NCI-H226 (cell line): ENCODE results near the gene LRBA.
"Not testable (repeated sequence)": the region's sequence is repeated elsewhere in the genome, so short reads cannot be mapped to it uniquely, and the experiment has no call there.

Experiments used
- DNase-seq: peaks from one replicate; pipeline ENCODE4 v3.0.0-alpha.2; 2015

Gene LRBA, protein sequence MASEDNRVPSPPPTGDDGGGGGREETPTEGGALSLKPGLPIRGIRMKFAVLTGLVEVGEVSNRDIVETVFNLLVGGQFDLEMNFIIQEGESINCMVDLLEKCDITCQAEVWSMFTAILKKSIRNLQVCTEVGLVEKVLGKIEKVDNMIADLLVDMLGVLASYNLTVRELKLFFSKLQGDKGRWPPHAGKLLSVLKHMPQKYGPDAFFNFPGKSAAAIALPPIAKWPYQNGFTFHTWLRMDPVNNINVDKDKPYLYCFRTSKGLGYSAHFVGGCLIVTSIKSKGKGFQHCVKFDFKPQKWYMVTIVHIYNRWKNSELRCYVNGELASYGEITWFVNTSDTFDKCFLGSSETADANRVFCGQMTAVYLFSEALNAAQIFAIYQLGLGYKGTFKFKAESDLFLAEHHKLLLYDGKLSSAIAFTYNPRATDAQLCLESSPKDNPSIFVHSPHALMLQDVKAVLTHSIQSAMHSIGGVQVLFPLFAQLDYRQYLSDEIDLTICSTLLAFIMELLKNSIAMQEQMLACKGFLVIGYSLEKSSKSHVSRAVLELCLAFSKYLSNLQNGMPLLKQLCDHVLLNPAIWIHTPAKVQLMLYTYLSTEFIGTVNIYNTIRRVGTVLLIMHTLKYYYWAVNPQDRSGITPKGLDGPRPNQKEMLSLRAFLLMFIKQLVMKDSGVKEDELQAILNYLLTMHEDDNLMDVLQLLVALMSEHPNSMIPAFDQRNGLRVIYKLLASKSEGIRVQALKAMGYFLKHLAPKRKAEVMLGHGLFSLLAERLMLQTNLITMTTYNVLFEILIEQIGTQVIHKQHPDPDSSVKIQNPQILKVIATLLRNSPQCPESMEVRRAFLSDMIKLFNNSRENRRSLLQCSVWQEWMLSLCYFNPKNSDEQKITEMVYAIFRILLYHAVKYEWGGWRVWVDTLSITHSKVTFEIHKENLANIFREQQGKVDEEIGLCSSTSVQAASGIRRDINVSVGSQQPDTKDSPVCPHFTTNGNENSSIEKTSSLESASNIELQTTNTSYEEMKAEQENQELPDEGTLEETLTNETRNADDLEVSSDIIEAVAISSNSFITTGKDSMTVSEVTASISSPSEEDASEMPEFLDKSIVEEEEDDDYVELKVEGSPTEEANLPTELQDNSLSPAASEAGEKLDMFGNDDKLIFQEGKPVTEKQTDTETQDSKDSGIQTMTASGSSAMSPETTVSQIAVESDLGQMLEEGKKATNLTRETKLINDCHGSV (N-terminal part only)

DNA sequence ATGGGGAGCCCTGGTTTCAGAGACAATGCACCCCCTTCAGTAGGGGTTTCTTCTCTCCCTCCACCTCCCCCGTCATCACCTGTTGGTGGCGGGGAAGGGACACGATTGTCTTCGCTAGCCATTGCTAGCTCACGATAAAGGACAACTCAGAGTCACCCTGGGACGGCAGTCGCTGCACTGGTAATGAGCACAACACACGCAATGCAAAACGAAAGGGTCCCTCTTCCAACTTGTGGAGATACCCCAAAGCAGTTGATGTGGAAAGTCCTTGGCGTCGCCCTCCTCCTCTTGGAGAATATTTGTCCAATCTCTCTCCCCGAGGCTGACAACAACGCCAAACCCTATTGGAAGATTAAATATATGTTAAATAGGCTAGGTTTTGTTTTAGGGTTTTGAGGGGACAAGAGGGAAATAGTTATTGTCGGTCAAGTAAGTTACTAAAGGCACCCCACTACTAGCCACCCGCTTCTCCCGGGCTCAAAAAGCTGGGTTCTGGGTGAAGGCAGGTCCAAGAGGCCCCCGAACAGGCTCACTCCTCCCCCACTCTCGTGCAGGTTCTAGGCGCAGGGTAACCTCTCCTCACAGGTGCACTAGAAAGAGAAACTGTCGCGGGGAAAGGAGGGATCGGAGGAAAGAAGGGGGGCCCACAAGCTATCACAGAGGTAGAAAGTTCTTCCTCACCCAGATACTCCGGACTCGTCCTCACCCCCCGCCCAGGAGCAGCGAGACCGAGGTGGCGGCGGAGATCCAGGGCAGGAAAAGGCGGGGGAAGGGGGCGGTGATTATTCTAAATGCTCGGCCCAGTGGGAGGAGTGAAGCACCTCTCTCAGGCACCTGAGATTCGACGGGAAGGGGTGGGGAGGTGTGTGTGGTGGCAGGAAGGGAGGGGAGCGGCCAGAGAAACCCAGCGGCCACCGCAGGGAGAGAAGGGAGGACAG, at the start of gene LRBA:
Gene LRBA (minus strand): TSS at position 764 of the 938 bp plus-strand sequence. CDS start 642 bp downstream, at position 122.
- DNase-seq: peak; percentile 67

DNA sequence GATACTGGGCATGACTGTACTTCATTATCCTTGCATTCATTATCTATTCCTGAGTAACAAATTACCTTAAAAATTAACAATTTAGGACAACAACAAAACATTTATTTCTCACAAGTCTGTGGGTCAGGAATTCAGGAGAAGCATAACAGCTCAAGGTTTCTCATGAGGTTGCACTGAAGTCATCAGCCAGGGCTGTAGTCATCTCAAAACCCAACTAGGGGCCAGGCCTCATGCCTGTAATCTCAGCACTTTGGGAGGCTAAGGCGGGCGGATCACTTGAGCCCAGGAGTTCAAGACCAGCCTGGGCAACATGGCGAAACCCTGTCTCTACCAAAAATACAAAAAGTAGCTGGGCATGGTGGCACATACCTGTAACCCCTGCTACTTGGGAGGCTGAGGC, 48.1 kb upstream of the LRBA start:
- not testable (repeated sequence) for DNase-seq

DNA sequence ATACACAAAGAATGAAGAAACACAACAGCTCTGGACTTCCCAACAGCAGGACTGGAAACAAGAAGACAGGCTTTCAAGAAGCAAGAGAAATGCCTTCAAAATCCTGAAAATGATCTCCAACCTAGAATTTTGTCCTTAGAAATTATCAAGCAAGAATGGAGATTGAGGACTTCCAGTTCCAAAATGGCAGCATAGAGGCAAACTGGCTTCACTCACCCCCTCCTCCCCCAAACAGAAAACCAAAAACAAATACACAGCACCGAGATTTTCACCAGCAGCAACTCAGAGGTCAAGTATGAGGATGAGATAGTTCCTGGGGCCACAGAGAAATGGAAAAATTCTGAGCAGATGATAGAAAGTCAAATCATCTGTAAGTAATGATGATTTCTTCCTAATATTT, 40.5 kb upstream of the LRBA start:
- no peak for DNase-seq

DNA sequence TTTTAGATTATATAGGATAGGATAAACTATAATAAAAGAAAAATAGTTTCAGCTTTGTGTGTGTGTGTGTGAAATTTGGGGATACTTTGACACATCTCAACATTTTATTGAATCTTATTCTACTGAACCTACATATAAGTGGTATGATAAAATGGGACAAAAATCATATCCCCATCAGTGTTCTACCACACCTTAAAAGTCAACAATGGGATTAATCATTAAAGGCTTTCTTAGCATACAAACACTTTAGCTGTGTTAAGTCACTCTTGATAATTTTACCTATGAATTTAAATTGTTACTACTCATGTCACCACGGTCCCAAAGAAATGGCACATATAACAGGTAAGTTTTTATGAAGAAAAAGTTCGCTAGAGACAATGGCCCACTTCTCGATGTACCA, 37.7 kb upstream of the LRBA start:
- DNase-seq: no peak

DNA sequence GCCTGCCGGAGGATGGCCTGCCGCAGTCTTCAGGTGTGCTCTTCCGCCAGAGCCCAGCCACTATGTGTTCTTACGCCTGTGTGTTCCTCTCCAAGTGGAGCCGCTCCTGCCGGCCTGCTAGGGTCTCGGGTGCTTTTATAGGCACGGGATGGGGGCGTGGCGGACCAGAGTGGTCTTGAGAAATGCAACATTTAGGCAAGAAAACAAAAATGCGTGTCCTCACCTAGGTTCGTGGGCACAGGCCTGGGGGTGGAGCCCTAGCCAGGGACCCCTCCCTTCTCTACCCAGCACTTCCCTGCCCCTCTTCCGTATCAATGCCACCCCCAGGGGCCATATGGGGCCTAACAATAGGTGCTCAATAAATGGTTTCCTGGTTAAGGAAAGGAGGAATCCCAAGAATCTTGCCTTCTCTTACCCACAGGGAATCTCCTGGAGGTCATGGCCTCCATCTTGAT, 34.4 kb upstream of the LRBA start:
- no peak for DNase-seq

DNA sequence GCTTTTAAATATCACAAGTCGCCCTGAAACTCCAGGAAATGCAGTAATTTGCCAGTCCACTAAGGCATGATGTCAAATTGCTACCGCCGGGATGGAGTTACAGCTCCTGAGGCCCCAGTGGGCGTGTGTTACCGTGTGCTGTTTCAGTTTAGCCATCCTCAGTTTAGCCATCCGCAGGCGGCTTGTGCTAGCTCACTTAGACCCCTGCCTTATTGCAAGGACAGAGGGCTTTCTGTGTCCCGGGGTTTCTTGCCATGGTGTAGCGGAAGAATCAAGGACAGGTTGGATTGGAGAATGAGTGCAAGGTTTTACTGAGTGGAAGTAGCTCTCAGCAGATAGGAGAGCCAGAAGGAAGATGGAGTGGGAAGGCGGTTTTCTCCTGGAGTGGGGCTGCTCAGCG, 33.8 kb upstream of the LRBA start:
- DNase-seq: no peak

DNA sequence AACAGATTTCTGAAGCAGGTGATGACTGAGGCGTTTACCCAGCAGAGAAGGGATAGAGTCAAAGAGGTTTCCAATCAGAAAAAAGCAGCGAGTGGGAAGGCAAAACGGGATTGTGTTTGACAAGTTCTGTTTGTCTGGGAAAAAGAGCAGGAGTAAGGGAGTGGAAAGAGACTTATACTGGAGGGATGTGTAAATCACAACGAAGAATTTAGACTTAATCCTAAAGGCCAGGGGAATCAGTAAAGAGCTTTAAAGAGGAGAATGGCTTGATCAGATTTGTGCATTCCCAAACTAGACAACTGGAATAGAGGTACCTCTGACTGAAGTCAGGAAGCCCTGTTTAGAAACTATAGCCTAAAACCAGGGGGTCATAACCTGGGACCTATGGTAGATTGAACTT, 31.5 kb upstream of the LRBA start:
- no peak for DNase-seq

DNA sequence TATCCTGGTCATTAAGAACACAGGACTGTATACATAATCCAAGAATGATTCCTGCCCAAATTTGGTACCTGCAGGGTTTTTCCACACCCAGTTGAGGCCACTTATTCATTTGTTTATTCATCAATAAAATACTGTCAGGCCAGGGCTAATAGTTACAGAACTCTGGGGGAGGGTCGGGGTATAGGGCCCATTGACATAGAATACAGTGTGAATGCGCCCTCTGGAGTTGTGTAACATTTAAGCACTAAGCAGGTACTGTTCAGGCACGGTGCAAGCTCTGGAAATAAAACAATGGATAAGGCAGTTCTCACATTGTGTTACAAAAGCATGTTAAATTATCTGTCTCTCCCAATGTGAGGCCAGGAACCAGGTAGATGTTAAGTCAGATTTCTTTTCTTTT, 30.8 kb upstream of the LRBA start:
- DNase-seq: no peak

DNA sequence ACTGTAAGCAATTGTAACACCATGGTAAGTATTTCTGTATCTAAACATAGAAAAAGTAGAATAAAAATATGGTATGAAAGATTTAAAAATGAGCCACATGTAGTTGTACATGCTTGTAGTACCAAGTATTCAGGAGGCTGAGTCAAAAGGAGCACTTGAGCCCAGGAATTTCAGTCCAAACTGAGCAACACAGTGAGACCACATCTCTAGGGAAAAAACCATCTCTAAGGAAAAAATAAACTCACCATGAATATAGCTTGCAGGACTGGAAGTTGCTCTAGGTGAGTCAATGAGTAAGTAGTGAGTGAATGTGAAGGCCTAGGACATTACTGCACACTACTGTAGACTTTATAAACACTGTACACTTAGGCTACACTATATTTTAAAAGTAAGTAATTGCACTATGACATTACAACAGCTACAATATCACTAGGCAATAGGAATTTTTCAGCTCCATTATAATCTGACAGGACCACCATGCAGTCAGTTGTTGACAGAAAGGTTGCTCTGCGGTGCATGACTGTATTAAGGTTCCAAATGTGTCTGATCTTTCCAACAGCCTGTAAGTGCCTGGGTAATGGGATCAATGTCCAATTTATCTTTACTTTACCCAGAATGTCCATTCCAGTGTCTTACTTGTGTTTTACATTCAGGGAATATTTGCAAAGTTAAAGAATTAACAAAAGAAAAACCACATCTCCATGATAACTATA, 28.9 kb upstream of the LRBA start:
- DNase-seq: no peak

DNA sequence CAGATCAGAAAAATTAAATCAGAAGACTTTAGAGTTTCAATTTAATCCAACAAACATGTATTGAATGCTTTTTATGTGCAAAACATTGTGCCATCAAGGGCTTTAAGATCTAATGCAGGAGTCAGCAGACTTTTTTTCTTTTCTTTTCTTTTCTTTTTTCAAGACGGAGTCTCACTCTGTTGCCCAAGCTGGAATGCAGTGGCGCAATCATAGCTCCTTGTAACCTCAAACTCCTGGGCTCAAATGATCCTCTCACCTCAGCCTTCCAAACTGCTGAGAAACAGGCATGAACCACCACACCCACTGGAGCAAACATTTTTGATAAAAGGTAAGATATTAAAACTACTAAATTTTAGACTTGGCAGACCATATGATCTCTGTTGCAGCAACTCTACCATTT, 24.6 kb upstream of the LRBA start:
- DNase-seq: peak; percentile 22

DNA sequence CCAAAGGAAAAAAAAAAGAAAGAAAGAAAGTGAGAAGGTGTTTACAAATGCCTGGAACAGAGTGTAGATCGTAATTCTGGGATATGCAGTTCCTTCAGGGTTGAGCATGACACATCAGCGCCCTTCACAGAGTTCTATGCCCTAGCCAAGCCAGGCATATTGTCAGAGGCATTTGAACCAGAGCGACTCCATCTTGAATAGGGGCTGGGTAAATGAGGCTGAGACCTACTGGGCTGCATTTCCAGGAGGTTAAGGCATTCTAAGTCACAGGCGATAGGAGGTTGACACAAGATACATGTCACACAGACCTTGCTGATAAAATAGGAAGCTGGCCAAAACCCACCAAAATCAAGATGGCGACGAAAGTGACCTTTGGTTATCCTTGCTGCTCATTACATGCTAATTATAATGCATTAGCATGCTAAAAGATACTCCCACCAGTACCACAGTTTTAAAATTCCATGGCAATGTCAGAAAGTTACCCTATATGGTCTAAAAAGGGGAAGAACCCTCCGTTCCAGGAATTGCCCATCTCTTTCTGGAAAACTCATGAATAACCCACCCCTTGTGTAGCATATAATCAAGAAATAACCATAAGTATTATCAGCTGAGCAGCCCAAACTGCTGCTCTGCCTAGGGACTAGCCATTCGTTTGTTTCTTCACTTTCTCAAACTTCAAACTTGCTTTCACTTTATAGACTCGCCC, 23.5 kb upstream of the LRBA start:
- DNase-seq: no peak

DNA sequence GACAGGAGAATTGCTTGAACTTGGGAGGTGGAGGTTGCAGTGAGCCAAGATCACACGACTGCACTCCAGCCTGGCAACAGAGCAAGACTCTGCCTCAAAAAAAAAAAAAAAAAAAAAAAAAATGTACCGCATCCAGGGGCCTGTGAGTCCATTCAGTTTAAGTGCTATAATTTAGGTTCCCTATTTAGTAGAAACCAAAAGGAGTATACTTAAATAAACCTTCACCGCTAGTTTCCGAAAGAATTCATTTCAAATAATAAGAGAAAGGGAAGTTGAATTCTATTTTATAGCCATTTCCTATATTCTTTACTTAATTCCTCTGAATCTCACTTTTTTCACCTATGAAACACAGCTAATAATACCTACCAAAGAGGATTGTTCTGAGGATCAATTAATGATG, 20.8 kb upstream of the LRBA start:
- DNase-seq: no peak

DNA sequence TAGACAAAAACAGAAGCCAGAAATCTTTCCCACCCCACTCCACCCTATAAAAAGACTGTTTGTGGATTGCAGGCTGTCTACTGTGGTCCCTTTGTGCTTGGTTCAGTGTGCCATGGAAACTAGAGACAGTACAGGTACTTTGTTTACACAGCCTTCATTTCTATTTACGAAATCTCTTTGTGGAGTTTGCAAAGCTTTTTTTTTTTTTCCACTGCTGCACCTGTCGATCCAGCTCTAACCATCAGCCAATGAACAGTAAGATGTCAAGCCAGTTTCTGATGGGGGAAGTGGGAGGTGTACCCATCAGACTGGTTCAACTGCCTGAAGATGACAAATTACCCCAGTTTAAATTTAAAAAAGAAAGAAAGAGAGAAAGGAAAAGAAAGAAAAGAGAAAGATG, 20.2 kb upstream of the LRBA start:
- DNase-seq: no peak

DNA sequence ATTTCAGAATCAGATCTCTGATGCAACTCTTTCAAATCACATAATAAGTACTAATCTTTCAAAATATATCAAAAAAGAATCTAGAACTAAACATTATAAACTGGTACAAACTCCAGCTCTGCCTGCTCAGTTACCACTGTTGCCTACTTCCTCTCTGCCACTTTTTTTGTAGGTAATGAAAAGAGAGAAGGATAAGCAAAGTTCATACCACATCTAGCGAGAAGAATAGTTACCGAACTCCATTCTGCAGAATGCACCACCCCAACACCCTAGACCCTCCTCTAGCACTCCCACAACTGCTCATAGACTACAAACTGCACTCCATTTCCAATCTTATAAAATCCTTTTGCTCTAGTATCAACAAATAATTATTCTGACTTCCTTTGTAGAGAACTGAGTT, 19.7 kb upstream of the LRBA start:
- no peak for DNase-seq

DNA sequence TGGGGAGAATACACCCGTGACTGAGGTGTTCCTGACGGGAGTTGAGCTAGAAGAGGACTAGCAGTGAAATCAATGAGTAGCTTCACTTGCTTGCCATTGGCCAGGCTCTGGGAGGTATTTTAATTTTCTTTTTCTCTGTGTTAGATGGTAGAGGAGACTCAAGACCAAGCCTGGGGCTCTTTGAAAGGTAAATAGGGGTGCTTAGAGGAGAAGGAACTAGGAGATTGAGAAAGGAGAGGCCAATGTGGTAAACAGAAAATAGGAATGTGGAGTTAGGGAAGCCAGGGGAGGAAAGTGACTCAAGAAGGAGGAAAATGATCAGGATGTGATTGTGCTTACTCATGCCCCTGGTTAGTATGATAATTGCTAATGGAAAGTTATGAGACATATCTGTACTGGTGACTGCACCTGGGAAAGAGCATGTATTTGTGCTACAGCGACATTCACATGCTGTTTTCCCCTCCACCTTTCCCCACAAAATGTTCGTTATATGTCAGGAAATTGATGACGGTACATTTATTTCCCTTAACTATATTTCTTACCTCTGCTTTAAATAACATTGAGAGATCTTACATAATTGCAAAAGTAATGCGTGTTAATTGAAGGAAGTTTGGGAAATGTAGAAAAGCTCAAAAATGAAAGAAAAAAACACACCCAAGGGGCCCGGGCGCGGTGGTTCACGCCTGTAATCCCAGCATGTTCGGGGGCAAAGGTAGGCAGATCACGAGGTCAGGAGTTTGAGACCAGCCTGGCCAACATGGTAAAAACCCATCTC, 16.9 kb upstream of the LRBA start:
- DNase-seq: peak; percentile 63

DNA sequence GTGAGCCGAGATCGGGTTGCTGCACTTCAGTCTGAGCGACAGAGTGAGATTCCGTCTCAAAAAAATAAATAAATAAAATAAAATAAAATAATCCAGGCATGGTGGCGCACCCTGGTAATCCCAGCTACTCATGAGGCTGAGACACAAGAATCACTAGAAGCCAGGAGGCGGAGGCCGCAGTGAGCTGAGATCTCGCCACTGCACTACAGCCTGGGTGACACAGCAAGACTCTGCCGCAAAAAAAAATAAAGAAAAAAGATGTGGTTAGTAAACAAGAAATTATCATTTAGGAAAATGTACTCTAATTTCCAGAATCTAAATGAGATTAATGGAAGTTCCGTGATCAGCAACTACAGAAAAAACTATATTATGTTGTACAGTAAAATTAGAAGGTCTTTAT, 14.5 kb upstream of the LRBA start:
- DNase-seq: no peak

DNA sequence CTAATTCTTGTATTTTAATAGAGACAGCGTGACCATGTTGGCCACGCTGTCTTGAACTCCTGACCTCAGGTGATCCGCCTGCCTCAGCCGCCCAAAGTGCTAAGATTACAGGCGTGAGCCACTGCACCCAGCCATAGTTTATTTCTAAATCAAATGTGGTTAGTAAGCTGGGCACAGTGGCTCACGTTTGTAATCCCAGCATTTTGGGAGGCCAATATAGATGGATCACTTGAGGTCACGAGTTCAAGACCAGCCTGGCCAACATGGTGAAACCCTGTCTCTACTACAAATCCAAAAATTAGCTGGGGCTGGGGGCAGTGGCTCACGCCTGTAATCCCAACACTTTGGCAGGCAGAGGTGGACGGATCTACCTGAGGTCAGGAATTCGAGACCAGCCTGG, 13.9 kb upstream of the LRBA start:
- not testable (repeated sequence) for DNase-seq

DNA sequence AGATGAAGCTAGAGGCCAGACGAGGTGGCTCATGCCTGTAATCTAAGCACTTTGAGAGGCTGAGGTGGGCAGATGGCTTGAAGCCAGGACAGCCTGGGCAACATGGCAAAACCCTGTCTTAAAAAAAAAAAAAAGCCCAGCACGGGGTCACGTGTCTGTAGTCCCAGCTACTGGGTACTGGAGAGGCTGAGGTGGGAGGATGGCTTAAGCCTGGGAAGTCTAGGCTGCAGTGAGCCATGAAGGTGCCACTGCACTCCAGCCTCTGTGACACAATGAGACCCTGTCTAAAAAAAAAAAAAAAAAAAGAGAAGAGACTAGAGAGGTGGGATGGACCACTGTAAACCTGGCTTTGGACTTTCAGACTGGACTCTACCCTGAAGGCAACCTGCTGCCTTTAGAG, 10.7 kb upstream of the LRBA start:
- no peak for DNase-seq

DNA sequence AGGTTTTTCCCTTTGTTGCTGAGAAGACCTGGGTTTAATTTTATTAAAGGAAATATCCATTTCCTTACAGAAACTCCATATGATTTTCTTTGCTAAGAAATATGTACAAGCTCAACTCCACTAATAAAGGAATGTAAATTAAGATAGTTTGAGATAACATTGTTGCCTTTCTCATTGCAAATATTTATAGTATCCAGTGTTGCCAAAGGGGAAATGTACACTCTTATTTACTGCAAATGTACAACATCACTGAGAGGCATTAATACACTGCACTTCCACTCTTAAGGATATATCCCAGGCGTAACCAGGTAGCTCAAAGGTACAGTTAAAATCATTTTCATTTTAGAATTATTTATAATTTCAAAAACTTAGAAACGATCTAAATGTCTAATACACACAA, 7.5 kb upstream of the LRBA start:
- DNase-seq: no peak
